ENCODE results near the gene GEMIN7. TPM values are rescaled to one million over a fixed set of nuclear protein-coding genes. Genes with fewer than 3 reads are reported as not detected.

GEMIN7 gene
- polyA plus RNA-seq, 2 of the 4 experiments (the other 2 are of a cell fraction) = 42.2 to 86.0 TPM

- FAIRE-seq = no peak
- no peak for TF ChIP-seq CTCF (IDR thresholded peaks at IDR 0.05)
- TF ChIP-seq EHF (CRISPR knock-in tag; IDR thresholded peaks at IDR 0.05) = no peak
- no peak for TF ChIP-seq HDAC2 (IDR thresholded peaks at IDR 0.05)
- no peak for TF ChIP-seq TP53 (CRISPR knock-in tag; IDR thresholded peaks at IDR 0.05)
- no peak for TF ChIP-seq ZFP36 (IDR thresholded peaks at IDR 0.05; ENCODE audit: borderline replicate concordance, partially characterized antibody)
- no peak for TF ChIP-seq NFE2L2 (conservative IDR thresholded peaks at IDR 0.05; ENCODE audit: low read length)
- no peak for TF ChIP-seq TFCP2L1 (CRISPR knock-in tag; IDR thresholded peaks at IDR 0.05)
- TF ChIP-seq POLR2AphosphoS2 (conservative IDR thresholded peaks at IDR 0.05; ENCODE audit: low read length) = no peak
- no peak for TF ChIP-seq MAX (IDR thresholded peaks at IDR 0.05)
- TF ChIP-seq RFX5 (IDR thresholded peaks at IDR 0.05) = no peak
- no peak for TF ChIP-seq NPAS2 (CRISPR knock-in tag; IDR thresholded peaks at IDR 0.05; ENCODE audit: borderline replicate concordance)
- TF ChIP-seq RARB (CRISPR knock-in tag; IDR thresholded peaks at IDR 0.05) = no peak
- no peak for TF ChIP-seq CHD4 (IDR thresholded peaks at IDR 0.05; ENCODE audit: borderline replicate concordance)
- TF ChIP-seq SREBF2 (IDR thresholded peaks at IDR 0.05) = no peak
- WGBS (ENCODE audit: missing lambda C conversion rate) = 94% methylated on average over 8 of the region's 8 CpGs
- no peak overlapping the region for H3K27ac ChIP-seq
- no peak for DNase-seq (ENCODE audit: low read depth in 1 of 2, low spot score in 1 of 2)
- no peak for ATAC-seq
- ChIA-PET POLR2A (interaction anchor here (1.2 kb wide), 1 partner anchor 9 kb away, joined by 4 read pairs; no protein-coding TSS in a partner anchor), CTCF (interaction anchor here (1.2 to 4.9 kb wide), 5 partner anchors 8 to 53 kb away, joined by 3 to 46 read pairs (median 16); partner anchors contain the start of gene PPP1R37)
- H3K9me3 ChIP-seq = no peaks in the 10 kb centered on the region
- H3K4me2 ChIP-seq = no peak overlapping the region
- no peak overlapping the region for H3K4me3 ChIP-seq
- H3K4me1 ChIP-seq = peaks cover 48% of the 10 kb centered on the region
These were observed 21.8 kb downstream of the GEMIN7 start for GRCh38 chr19:45100846-45101252.

- WGBS (ENCODE audit: missing lambda C conversion rate) = 89% methylated on average over 8 of the region's 8 CpGs
- no peak for FAIRE-seq
- CTCF ChIA-PET = interaction anchor here (1.4 to 4.9 kb wide), 6 partner anchors 9 to 40 kb away, joined by 3 to 46 read pairs (median 6); partner anchors contain the start of gene PPP1R37
These were observed 22.7 kb downstream of the GEMIN7 start for GRCh38 chr19:45101806-45102205.

GRCh38 chr19:45102481-45102880 lies 23.4 kb downstream of the GEMIN7 start:
- DNase-seq (ENCODE audit: low read depth in 1 of 2, low spot score in 1 of 2) (no peak), FAIRE-seq (no peak), ATAC-seq (no peak)
- POLR2A ChIA-PET = no interaction called here
- TF ChIP-seq RARB (CRISPR knock-in tag; IDR thresholded peaks at IDR 0.05) (no peak), KDM1A (IDR thresholded peaks at IDR 0.05; ENCODE audit: low read depth) (no peak), RFX5 (IDR thresholded peaks at IDR 0.05) (no peak), MAX (IDR thresholded peaks at IDR 0.05) (no peak), NFE2L2 (conservative IDR thresholded peaks at IDR 0.05; ENCODE audit: low read length) (no peak), NR3C1 (IDR thresholded peaks at IDR 0.05) (no peak), CBX8 (IDR thresholded peaks at IDR 0.05) (no peak), HDAC2 (IDR thresholded peaks at IDR 0.05) (no peak)
- Histone ChIP-seq H3K4me3 (no peak overlapping the region), H3K9me3 (no peaks in the 10 kb centered on the region), H3K27ac (no peak overlapping the region), H3K4me1 (peaks cover 35% of the 10 kb centered on the region), H3K4me2 (no peak overlapping the region)
- 94% methylated on average over 7 of the region's 7 CpGs for WGBS (ENCODE audit: missing lambda C conversion rate)
- CTCF ChIA-PET = interaction anchor here (0.6 to 4.8 kb wide), 8 partner anchors 10 to 165 kb away, joined by 3 to 20 read pairs (median 5); partner anchors contain the start of gene PPP1R37

More at GRCh38 chr19:45101806-45102205, 22.7 kb downstream of the GEMIN7 start:
- ATAC-seq (no peak), DNase-seq (ENCODE audit: low read depth in 1 of 2, low spot score in 1 of 2) (no peak)
- H3K4me3 ChIP-seq = no peak overlapping the region
- peaks cover 42% of the 10 kb centered on the region for H3K4me1 ChIP-seq
- POLR2A ChIA-PET = no interaction called here
- no peak overlapping the region for H3K27ac ChIP-seq
- TF ChIP-seq FOSL2 (IDR thresholded peaks at IDR 0.05) (no peak), FOSL2 (CRISPR knock-in tag; IDR thresholded peaks at IDR 0.05) (no peak), ZSCAN20 (CRISPR knock-in tag; IDR thresholded peaks at IDR 0.05) (no peak), NR3C1 (IDR thresholded peaks at IDR 0.05) (no peak), RARB (CRISPR knock-in tag; IDR thresholded peaks at IDR 0.05) (no peak), KDM5A (IDR thresholded peaks at IDR 0.05) (no peak), POLR2A (IDR thresholded peaks at IDR 0.05; ENCODE audit: low read length) (no peak), CHD2 (IDR thresholded peaks at IDR 0.05; ENCODE audit: low read length, partially characterized antibody) (no peak), MAX (IDR thresholded peaks at IDR 0.05) (no peak), PBX3 (IDR thresholded peaks at IDR 0.05) (no peak), HOXA7 (CRISPR knock-in tag; IDR thresholded peaks at IDR 0.05) (no peak), ZFP36 (IDR thresholded peaks at IDR 0.05; ENCODE audit: borderline replicate concordance, partially characterized antibody) (no peak), JUN (IDR thresholded peaks at IDR 0.05) (no peak)
- no peak overlapping the region for H3K4me2 ChIP-seq
- no peaks in the 10 kb centered on the region for H3K9me3 ChIP-seq

Measured in A549 (cell line).